CD14-positive monocyte (primary cell): Measurements from ENCODE around the gene WWOX. TPM values are rescaled to one million over a fixed set of nuclear protein-coding genes. Genes with fewer than 3 reads are reported as not detected.

Source experiments
- DNase-seq, 3 donors: peaks; one replicate each; pipeline ENCODE4 v3.0.0-alpha.2; 2011 to 2022
- H2AFZ ChIP-seq: 2 replicates; pipeline ENCODE4 v1.6.0; 2012; ENCODE audit warnings: mild to moderate bottlenecking, low read depth, low read length, inconsistent platforms; ENCODE audit not compliant: insufficient read depth, poor library complexity, severe bottlenecking
- H3K27ac ChIP-seq, 2 donors: 1 replicate in 1 of 2; 2 replicates in 1 of 2; pipeline ENCODE4 v1.5.1; 2012 to 2013; ENCODE audit warnings: low read length in 2 of 2, control low read depth in 1 of 2, inconsistent platforms in 1 of 2, low read depth in 1 of 2, mild to moderate bottlenecking in 1 of 2
- H3K27me3 ChIP-seq, 2 donors: one replicate each; pipeline versions ENCODE4 v1.6.0 to v1.6.1; 2011 to 2013; ENCODE audit warnings: low read length in 2 of 2; ENCODE audit not compliant: control insufficient read depth in 2 of 2, insufficient read depth in 2 of 2
- H3K36me3 ChIP-seq, 2 donors: replicated peaks in 1 of 2; 1 replicate in 1 of 2; 2 replicates in 1 of 2; pipeline versions ENCODE4 v1.5.1 to v1.6.1; 2012 to 2013; ENCODE audit warnings: low read length in 2 of 2, control low read depth in 1 of 2, inconsistent platforms in 1 of 2, mild to moderate bottlenecking in 1 of 2; ENCODE audit not compliant: insufficient read depth in 2 of 2, control insufficient read depth in 1 of 2
- H3K4me1 ChIP-seq, 2 donors: 1 replicate in 1 of 2; 2 replicates in 1 of 2; pipeline versions ENCODE4 v1.5.1 to v1.6.1; 2012 to 2013; ENCODE audit warnings: low read length in 2 of 2, control low read depth in 1 of 2, inconsistent platforms in 1 of 2, mild to moderate bottlenecking in 1 of 2, moderate library complexity in 1 of 2; ENCODE audit not compliant: insufficient read depth in 2 of 2, control insufficient read depth in 1 of 2
- H3K4me2 ChIP-seq: replicated peaks from 2 replicates; pipeline ENCODE3; 2012; ENCODE audit warnings: low read length, moderate library complexity, mild to moderate bottlenecking; ENCODE audit not compliant: poor library complexity, severe bottlenecking; ENCODE audit errors: extremely low read depth
- H3K4me3 ChIP-seq, 3 experiments: fragments of 200-600 bp in 1 of 3; sonication (generic) in 1 of 3; replicated peaks in 1 of 3; 1 replicate in 2 of 3; 2 replicates in 1 of 3; pipeline ENCODE4 v1.5.1; 2011 to 2013; ENCODE audit warnings: low read length in 3 of 3, mild to moderate bottlenecking in 3 of 3, control low read depth in 2 of 3, low read depth in 2 of 3, inconsistent platforms in 1 of 3, moderate library complexity in 1 of 3
- H3K79me2 ChIP-seq: 2 replicates; pipeline ENCODE4 v1.6.0; 2012; ENCODE audit warnings: mild to moderate bottlenecking, control low read depth, inconsistent platforms, low read length, moderate library complexity; ENCODE audit not compliant: insufficient read depth
- H3K9ac ChIP-seq: 2 replicates; pipeline ENCODE4 v1.6.0; 2017; ENCODE audit warnings: low read length, mild to moderate bottlenecking; ENCODE audit not compliant: insufficient read depth, poor library complexity, severe bottlenecking
- H3K9me3 ChIP-seq, 2 donors: replicated peaks in 1 of 2; 1 replicate in 1 of 2; 2 replicates in 1 of 2; pipeline versions ENCODE4 v1.5.1 to v1.6.1; 2012 to 2013; ENCODE audit warnings: low read length in 2 of 2, control low read depth in 1 of 2; ENCODE audit not compliant: control insufficient read depth in 1 of 2, insufficient read depth in 1 of 2
- H4K20me1 ChIP-seq: 2 replicates; pipeline ENCODE4 v1.6.0; 2012; ENCODE audit warnings: mild to moderate bottlenecking, low read length, control low read depth, moderate library complexity; ENCODE audit not compliant: insufficient read depth
- H3K27ac Mint-ChIP-seq, 7 donors: one replicate each; pipeline ENCODE4 v1.8.0; 2020; ENCODE audit warnings: mild to moderate bottlenecking in 7 of 7, mixed read lengths in 7 of 7, moderate library complexity in 6 of 7, inconsistent platforms in 2 of 7
- H3K27me3 Mint-ChIP-seq, 3 donors: one replicate each; pipeline ENCODE4 v1.8.0; 2021 to 2022; ENCODE audit warnings: low read depth in 3 of 3, mild to moderate bottlenecking in 3 of 3, mixed read lengths in 3 of 3, moderate library complexity in 3 of 3, inconsistent platforms in 1 of 3
- H3K36me3 Mint-ChIP-seq, 2 donors: one replicate each; pipeline ENCODE4 v1.8.0; 2020; ENCODE audit warnings: mixed read lengths in 2 of 2, inconsistent platforms in 1 of 2, mild to moderate bottlenecking in 1 of 2
- H3K4me1 Mint-ChIP-seq: one replicate; pipeline ENCODE4 v1.8.0; 2020; ENCODE audit warnings: mild to moderate bottlenecking, mixed read lengths
- H3K4me3 Mint-ChIP-seq, 2 donors: one replicate each; pipeline ENCODE4 v1.8.0; 2020; ENCODE audit warnings: mild to moderate bottlenecking in 2 of 2, mixed read lengths in 2 of 2, moderate library complexity in 1 of 2
- H3K9me3 Mint-ChIP-seq, 7 donors: one replicate each; pipeline ENCODE4 v1.8.0; 2020 to 2022; ENCODE audit warnings: mixed read lengths in 7 of 7, mild to moderate bottlenecking in 6 of 7, moderate library complexity in 6 of 7, inconsistent platforms in 2 of 7
- WGBS: methylation state at CpG from one replicate; pipeline ENCODE4 v1.1.5; 2013; ENCODE audit warnings: missing lambda C conversion rate; ENCODE audit not compliant: insufficient coverage; 5-methylcytosine and 5-hydroxymethylcytosine counted together
- intact Hi-C, 2 donors: fragments of 100-400 bp; cut with micrococcal nuclease; formaldehyde crosslinking; loops; one replicate each; pipeline versions ENCODE4 v1.15.0 to v1.15.1; 2023
- polyA plus RNA-seq, 3 donors: library from polyadenylated mRNA; depleted of rRNA in 1 of 3; unstranded in 2 of 3; stranded (reverse) in 1 of 3; fragments of 300-500 nt in 2 of 3; fragments of >200 nt in 1 of 3; fragmentation: Illumina TruSeq in 2 of 3; gene quantifications; 1 replicate in 2 of 3; 2 replicates in 1 of 3; pipeline ENCODE4 v1.2.3, GENCODE V29; 2012 to 2021
- TF ChIP-seq, protein P1 (sequence below): fragments of 200-600 bp; IDR thresholded peaks from one replicate; pipeline ENCODE4 v1.8.0; 2022; ENCODE audit warnings: antibody characterized with exemption, mild to moderate bottlenecking

Gene WWOX
- polyA plus RNA-seq, 3 donors = 4.0 to 7.0 (median 6.3) TPM

- Mint-ChIP-seq H3K4me3 (no peak overlapping the region), H3K9me3 (peaks cover 0 to 5% (median 0%) of the 10 kb centered on the region in 7 donors), H3K36me3 (peaks cover 0 to 2% of the 10 kb centered on the region in 2 donors), H3K27me3 (peaks cover 0 to 2% (median 0%) of the 10 kb centered on the region in 3 donors), H3K4me1 (peaks cover 4% of the 10 kb centered on the region), H3K27ac (peak overlapping the region in 1 of 7 donors; percentile 78)
- Histone ChIP-seq H2AFZ (no peak overlapping the region), H3K4me1 (no peaks in the 10 kb centered on the region), H4K20me1 (no peaks in the 10 kb centered on the region), H3K9ac (no peak overlapping the region), H3K79me2 (no peaks in the 10 kb centered on the region), H3K27ac (no peak overlapping the region), H3K9me3 (no peaks in the 10 kb centered on the region), H3K27me3 (no peaks in the 10 kb centered on the region), H3K4me3 (no peak overlapping the region), H3K4me2 (no peak overlapping the region), H3K36me3 (no peaks in the 10 kb centered on the region)
- DNase-seq = no peak
- no CpG with 5 or more reads among the region's 4 CpGs for WGBS
- intact Hi-C loops = no loop called here
- TF ChIP-seq, protein P1, sequence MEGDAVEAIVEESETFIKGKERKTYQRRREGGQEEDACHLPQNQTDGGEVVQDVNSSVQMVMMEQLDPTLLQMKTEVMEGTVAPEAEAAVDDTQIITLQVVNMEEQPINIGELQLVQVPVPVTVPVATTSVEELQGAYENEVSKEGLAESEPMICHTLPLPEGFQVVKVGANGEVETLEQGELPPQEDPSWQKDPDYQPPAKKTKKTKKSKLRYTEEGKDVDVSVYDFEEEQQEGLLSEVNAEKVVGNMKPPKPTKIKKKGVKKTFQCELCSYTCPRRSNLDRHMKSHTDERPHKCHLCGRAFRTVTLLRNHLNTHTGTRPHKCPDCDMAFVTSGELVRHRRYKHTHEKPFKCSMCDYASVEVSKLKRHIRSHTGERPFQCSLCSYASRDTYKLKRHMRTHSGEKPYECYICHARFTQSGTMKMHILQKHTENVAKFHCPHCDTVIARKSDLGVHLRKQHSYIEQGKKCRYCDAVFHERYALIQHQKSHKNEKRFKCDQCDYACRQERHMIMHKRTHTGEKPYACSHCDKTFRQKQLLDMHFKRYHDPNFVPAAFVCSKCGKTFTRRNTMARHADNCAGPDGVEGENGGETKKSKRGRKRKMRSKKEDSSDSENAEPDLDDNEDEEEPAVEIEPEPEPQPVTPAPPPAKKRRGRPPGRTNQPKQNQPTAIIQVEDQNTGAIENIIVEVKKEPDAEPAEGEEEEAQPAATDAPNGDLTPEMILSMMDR = no peak
These were observed 1111.2 kb downstream of the WWOX start for GRCh38 chr16:79210607-79211006.

- intact Hi-C loops = no loop called here
These were observed 1112.1 kb downstream of the WWOX start for GRCh38 chr16:79211586-79211985.

More at GRCh38 chr16:79211586-79211985, 1112.1 kb downstream of the WWOX start:
- Histone ChIP-seq H3K9me3 (no peaks in the 10 kb centered on the region), H3K27ac (no peak overlapping the region), H3K79me2 (no peaks in the 10 kb centered on the region), H3K4me2 (no peak overlapping the region), H3K9ac (no peak overlapping the region), H3K4me3 (no peak overlapping the region), H2AFZ (no peak overlapping the region), H3K36me3 (no peaks in the 10 kb centered on the region), H4K20me1 (no peaks in the 10 kb centered on the region), H3K4me1 (no peaks in the 10 kb centered on the region), H3K27me3 (no peaks in the 10 kb centered on the region)
- H3K27ac Mint-ChIP-seq = no peak overlapping the region
- DNase-seq = no peak
- H3K4me3 Mint-ChIP-seq = no peak overlapping the region
- peaks cover 0 to 2% of the 10 kb centered on the region in 2 donors for H3K36me3 Mint-ChIP-seq
- WGBS = 99% methylated on average over 10 of the region's 13 CpGs
- peaks cover 4% of the 10 kb centered on the region for H3K4me1 Mint-ChIP-seq
- no peaks in the 10 kb centered on the region for H3K27me3 Mint-ChIP-seq
- H3K9me3 Mint-ChIP-seq = peaks cover 0 to 5% (median 0%) of the 10 kb centered on the region in 7 donors
- TF ChIP-seq, protein P1 = no peak
